ENCODE measurements around the gene NCOA4.
"Not testable (repeated sequence)": the region's sequence is repeated elsewhere in the genome, so short reads cannot be mapped to it uniquely, and the experiment has no call there.

The NCOA4 gene

DNA sequence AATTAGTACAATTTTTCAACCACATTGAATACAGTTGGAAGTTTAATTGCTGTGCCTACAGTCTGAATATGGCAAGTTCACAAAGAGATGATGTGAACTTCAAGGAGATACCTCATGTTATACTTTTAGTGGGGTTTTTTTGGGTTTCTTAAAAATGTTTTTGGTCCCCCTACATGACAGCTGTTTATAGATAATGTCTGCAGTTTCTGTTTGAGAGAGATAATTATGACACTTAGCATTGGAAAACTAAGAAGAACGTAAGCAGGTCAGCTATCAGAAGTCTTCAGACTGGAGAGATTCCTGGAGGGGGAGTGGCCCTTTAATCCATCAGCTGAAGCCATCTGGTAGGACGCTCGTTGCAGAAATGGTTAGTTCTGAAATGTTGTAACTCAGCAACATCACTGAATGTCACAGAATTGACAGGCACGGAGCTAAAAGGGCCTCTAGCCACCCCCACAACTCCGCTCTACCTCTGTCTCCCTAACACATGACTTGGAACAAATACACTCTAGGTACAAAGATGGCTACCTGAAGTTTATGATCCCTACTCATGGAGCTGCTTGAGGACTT, 29.2 kb downstream of the NCOA4 start:
- DNase-seq (ENCODE audit: low read depth): peak; percentile 25
- TF ChIP-seq, protein P1, sequence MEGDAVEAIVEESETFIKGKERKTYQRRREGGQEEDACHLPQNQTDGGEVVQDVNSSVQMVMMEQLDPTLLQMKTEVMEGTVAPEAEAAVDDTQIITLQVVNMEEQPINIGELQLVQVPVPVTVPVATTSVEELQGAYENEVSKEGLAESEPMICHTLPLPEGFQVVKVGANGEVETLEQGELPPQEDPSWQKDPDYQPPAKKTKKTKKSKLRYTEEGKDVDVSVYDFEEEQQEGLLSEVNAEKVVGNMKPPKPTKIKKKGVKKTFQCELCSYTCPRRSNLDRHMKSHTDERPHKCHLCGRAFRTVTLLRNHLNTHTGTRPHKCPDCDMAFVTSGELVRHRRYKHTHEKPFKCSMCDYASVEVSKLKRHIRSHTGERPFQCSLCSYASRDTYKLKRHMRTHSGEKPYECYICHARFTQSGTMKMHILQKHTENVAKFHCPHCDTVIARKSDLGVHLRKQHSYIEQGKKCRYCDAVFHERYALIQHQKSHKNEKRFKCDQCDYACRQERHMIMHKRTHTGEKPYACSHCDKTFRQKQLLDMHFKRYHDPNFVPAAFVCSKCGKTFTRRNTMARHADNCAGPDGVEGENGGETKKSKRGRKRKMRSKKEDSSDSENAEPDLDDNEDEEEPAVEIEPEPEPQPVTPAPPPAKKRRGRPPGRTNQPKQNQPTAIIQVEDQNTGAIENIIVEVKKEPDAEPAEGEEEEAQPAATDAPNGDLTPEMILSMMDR (conservative IDR thresholded peaks at IDR 0.05; ENCODE audit: low read depth, low read length): no peak
- no peak overlapping the region for H3K4me3 ChIP-seq (ENCODE audit: low read length)

DNA sequence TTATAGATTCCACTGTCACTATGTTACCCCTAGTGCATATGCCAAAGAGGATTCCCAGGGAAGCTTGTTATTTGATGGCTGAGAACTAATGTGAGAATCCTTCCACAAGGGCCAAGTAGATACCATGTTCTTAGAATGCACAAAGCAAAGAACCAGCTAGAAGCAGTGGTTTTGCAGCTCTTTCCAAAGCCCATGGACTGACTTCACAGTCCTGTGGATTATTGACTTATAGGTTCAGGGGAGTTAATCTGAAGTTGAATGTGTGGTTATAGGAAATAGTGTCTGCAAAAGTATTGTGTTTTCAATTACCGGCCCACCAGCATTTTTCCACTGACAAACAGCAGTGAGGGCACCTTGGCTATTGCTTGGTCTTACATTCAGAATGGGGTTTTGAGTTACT, 29.9 kb downstream of the NCOA4 start:
- no peak for DNase-seq (ENCODE audit: low read depth)
- H3K4me3 ChIP-seq (ENCODE audit: low read length): no peak overlapping the region
- TF ChIP-seq, protein P1 (conservative IDR thresholded peaks at IDR 0.05; ENCODE audit: low read depth, low read length): no peak

GRCh38 chr10:45999955-46000354, 30.5 kb downstream of the NCOA4 start:
- DNase-seq (ENCODE audit: low read depth); H3K4me3 ChIP-seq (ENCODE audit: low read length): not testable (repeated sequence)

GRCh38 chr10:45997994-45998763, 32.2 kb downstream of the NCOA4 start:
- DNase-seq (ENCODE audit: low read depth): no peak
- H3K4me3 ChIP-seq (ENCODE audit: low read length): no peak overlapping the region
- TF ChIP-seq, protein P1 (conservative IDR thresholded peaks at IDR 0.05; ENCODE audit: low read depth, low read length): no peak

DNA sequence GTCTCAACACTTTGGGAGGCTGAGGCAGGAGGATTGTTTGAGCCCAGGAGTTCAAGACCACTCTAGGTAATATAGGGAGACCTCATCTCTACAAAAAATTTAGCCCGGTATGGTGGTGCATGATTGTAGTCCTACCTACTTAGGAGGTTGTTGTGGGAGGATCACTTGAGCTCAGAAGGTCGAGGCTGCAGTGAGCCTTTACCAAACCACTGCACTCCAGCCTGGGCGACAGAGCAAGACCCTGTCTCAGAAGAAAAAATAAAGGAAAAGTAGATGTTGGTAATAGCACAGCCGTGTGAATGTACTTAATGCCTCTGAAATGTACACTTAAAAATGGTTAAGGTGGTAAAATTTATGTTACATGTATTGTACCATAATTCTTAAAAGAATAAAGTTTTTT, 32.9 kb downstream of the NCOA4 start:
- DNase-seq (ENCODE audit: low read depth): no peak
- TF ChIP-seq, protein P1 (conservative IDR thresholded peaks at IDR 0.05; ENCODE audit: low read depth, low read length): no peak
- no peak overlapping the region for H3K4me3 ChIP-seq (ENCODE audit: low read length)

DNA sequence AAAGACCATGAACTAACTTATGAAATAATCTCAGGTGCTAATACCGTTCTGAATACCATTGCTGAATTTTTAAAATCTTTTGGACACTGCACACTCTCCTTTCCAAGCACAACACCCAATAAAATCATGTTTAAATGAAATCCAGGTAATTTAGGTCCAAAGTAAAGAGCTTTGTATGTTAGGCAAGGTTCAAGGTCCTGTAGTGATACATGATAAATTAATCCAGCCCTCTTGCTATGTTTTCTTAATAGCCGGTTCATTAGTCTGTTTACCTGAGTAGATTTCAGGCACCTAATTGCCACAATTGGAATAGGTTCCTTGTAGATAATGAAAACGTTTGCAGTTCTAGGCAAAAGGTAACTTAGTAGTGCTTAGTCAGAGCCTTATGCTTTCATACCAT, 44.8 kb downstream of the NCOA4 start:
- H3K4me3 ChIP-seq (ENCODE audit: low read length); DNase-seq (ENCODE audit: low read depth): not testable (repeated sequence)

DNA sequence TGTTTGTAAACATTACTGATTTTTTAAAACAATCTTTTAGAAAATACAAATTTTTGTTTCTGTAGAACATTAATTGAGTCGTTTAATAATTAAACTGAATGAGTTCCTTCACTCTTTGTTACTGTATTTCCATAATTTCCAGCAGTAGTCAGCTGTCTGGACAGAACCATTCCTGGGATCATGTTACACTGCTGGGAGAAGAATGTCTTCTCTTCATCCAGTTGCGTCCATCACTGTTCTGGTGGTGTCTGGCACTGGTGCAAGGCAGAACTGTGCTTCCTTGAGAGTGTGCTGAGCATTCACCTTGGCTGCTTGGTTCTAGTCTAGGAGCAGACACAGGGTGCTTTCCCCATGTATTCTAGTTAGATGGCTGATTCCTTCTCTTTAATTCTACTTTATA, 46.0 kb downstream of the NCOA4 start:
- DNase-seq (ENCODE audit: low read depth); H3K4me3 ChIP-seq (ENCODE audit: low read length): not testable (repeated sequence)

GRCh38 chr10:45983538-45984186, 46.8 kb downstream of the NCOA4 start:
- DNase-seq (ENCODE audit: low read depth): not testable (repeated sequence)
- TF ChIP-seq, protein P1 (conservative IDR thresholded peaks at IDR 0.05; ENCODE audit: low read depth, low read length): peak; percentile 41

GRCh38 chr10:45981367-45981766, 49.1 kb downstream of the NCOA4 start:
- DNase-seq (ENCODE audit: low read depth): not testable (repeated sequence)

More at GRCh38 chr10:45983538-45984186, 46.8 kb downstream of the NCOA4 start:
- H3K4me3 ChIP-seq (ENCODE audit: low read length): not testable (repeated sequence)

DNA sequence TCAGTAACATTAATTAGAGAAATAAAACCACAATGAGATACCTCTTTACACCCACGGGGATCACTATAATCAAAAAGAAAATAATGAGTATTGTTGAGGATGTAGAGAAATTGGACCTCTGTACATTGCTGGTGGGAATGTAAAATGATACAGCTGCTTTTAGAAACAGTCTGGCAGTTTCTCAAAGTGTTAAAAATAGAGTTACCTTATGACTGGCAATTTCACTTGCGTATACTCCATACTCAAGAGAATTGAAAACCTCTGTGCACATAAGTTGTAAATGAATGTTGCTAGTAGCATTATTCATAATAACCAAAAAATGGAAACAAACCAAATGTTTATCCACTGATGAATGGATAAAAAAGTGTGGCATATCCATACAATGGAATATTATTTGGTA, 51.9 kb downstream of the NCOA4 start:
- H3K4me3 ChIP-seq (ENCODE audit: low read length); DNase-seq (ENCODE audit: low read depth): not testable (repeated sequence)

More at GRCh38 chr10:45981367-45981766, 49.1 kb downstream of the NCOA4 start:
- not testable (repeated sequence) for H3K4me3 ChIP-seq (ENCODE audit: low read length)

DNA sequence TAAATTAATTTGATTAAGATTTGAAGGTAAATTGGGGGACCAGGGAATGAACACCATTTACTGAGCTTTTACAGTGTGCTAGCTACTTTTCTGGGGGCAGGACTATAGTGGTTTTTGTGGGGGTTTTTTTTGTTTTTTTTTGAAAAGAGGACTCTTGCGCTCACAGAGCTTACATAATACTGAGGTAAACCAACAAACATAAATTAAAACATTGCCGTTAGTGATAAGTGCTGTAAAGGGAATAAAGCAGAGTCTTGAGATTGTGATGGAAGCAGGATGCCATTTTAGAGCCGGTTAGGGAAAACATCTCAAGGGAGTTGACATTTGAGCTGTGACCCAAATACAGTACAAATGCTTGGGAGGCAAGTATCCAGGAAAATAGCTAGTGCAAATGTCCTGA, 56.4 kb downstream of the NCOA4 start:
- DNase-seq (ENCODE audit: low read depth); H3K4me3 ChIP-seq (ENCODE audit: low read length): not testable (repeated sequence)

- peak overlapping the region; percentile 66 for H3K4me3 ChIP-seq (ENCODE audit: low read length)
- DNase-seq (ENCODE audit: low read depth): not testable (repeated sequence)
These were observed 57.6 kb downstream of the NCOA4 start for GRCh38 chr10:45972813-45973169.

All from retinal pigment epithelial cell (primary cell).